Astrocyte (in vitro differentiated cells and primary cell): ENCODE results near the gene PARD3B. TPM values are rescaled to one million over a fixed set of nuclear protein-coding genes. Genes with fewer than 3 reads are reported as not detected.

Experiments
- DNase-seq: peaks from one replicate; pipeline ENCODE4 v3.0.0-alpha.2; 2010; ENCODE audit warnings: low read depth
- FAIRE-seq: peaks from 2 replicates; lab custom pipeline; 2011; peaks lifted over from hg19 to GRCh38; lab: Jason Lieb, UNC
- H2AFZ ChIP-seq: 2 replicates; pipeline ENCODE4 v1.6.0; 2012; ENCODE audit warnings: low read depth, low read length, inconsistent platforms
- H3K27ac ChIP-seq: 2 replicates; pipeline ENCODE4 v1.5.1; 2011; ENCODE audit warnings: low read depth, low read length, inconsistent platforms
- H3K27me3 ChIP-seq: 2 replicates; pipeline ENCODE4 v1.6.0; 2011; ENCODE audit warnings: low read length, inconsistent platforms; ENCODE audit not compliant: insufficient read depth
- H3K36me3 ChIP-seq: 2 replicates; pipeline ENCODE4 v1.5.1; 2011; ENCODE audit warnings: low read length, inconsistent platforms; ENCODE audit not compliant: insufficient read depth
- H3K4me1 ChIP-seq: 2 replicates; pipeline ENCODE4 v1.5.1; 2011; ENCODE audit warnings: low read length, inconsistent platforms; ENCODE audit not compliant: insufficient read depth
- H3K4me2 ChIP-seq: 2 replicates; pipeline ENCODE4 v1.6.0; 2012; ENCODE audit warnings: low read length, inconsistent platforms
- H3K4me3 ChIP-seq: 2 replicates; pipeline ENCODE4 v1.5.1; 2011; ENCODE audit warnings: low read depth, mild to moderate bottlenecking, low read length, inconsistent platforms; ENCODE audit not compliant: insufficient read depth
- H3K79me2 ChIP-seq: 2 replicates; pipeline ENCODE4 v1.6.0; 2012; ENCODE audit warnings: mild to moderate bottlenecking, low read length, inconsistent platforms; ENCODE audit not compliant: insufficient read depth
- H3K9ac ChIP-seq: 2 replicates; pipeline ENCODE4 v1.6.0; 2012; ENCODE audit warnings: mild to moderate bottlenecking, low read length, inconsistent platforms
- H3K9me3 ChIP-seq: 2 replicates; pipeline ENCODE4 v1.5.1; 2012; ENCODE audit warnings: low read depth, mild to moderate bottlenecking, low read length, inconsistent platforms; ENCODE audit not compliant: insufficient read depth
- H4K20me1 ChIP-seq: 2 replicates; pipeline ENCODE4 v1.6.0; 2012; ENCODE audit warnings: low read length, inconsistent platforms; ENCODE audit not compliant: insufficient read depth
- H3K27ac Mint-ChIP-seq: one replicate; pipeline ENCODE4 v1.8.0; 2021; ENCODE audit warnings: mild to moderate bottlenecking, mixed read lengths; ENCODE audit not compliant: unreplicated experiment
- H3K27me3 Mint-ChIP-seq: one replicate; pipeline ENCODE4 v1.8.0; 2021; ENCODE audit warnings: low read depth, mixed read lengths; ENCODE audit not compliant: unreplicated experiment
- H3K36me3 Mint-ChIP-seq: one replicate; pipeline ENCODE4 v1.8.0; 2021; ENCODE audit warnings: low read depth, mixed read lengths; ENCODE audit not compliant: unreplicated experiment
- H3K4me1 Mint-ChIP-seq: one replicate; pipeline ENCODE4 v1.8.0; 2021; ENCODE audit warnings: low read depth, mixed read lengths; ENCODE audit not compliant: unreplicated experiment
- H3K4me3 Mint-ChIP-seq: one replicate; pipeline ENCODE4 v1.8.0; 2021; ENCODE audit warnings: mild to moderate bottlenecking, moderate library complexity, mixed read lengths; ENCODE audit not compliant: unreplicated experiment
- H3K9me3 Mint-ChIP-seq: one replicate; pipeline ENCODE4 v1.8.0; 2021; ENCODE audit warnings: mild to moderate bottlenecking, mixed read lengths; ENCODE audit not compliant: unreplicated experiment
- CTCF ChIP-seq: IDR thresholded peaks from 2 replicates; pipeline ENCODE4 v1.5.1; 2011; ENCODE audit warnings: low read depth, mild to moderate bottlenecking, inconsistent platforms, low read length, moderate library complexity; ENCODE audit not compliant: insufficient read depth
- EZH2 ChIP-seq: IDR thresholded peaks from 2 replicates; pipeline ENCODE4 v1.6.1; 2012; ENCODE audit warnings: mild to moderate bottlenecking, low read length, inconsistent platforms; ENCODE audit not compliant: insufficient read depth
- total RNA-seq: library from RNA; stranded (reverse); gene quantifications from 2 replicates; pipeline ENCODE4 v1.2.1, GENCODE V29; 2021

PARD3B gene
- total RNA-seq, 1 donor from 2014 or later = 6.5 TPM

DNA sequence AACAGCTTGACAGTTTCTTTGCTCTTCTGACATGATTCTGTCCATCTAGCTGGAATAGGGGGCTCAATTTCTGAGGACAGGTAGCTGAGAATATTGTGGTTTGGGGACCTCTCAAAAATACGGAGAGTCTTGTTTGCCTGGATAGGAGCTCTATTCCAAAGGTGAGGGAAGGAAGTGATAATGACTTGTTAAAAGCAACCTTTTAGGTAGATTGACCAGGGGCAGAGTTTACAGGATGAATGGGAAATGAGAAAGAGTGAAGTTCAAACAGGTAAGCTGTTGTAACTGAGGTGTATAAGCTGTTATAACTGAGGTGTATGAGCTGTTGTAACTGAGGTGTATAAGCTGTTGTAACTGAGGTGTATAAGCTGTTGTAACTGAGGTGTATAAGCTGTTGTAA lies 25.1 kb downstream of the PARD3B start:
- Mint-ChIP-seq H3K36me3 (no peaks in the 10 kb centered on the region), H3K4me1 (no peaks in the 10 kb centered on the region), H3K4me3 (no peak overlapping the region), H3K27ac (no peak overlapping the region), H3K27me3 (no peaks in the 10 kb centered on the region), H3K9me3 (no peaks in the 10 kb centered on the region)
- H3K27ac ChIP-seq = no peak overlapping the region
- H3K27me3 ChIP-seq = no peaks in the 10 kb centered on the region
- H2AFZ ChIP-seq = no peak overlapping the region
- DNase-seq (no peak), FAIRE-seq (no peak)
- no peaks in the 10 kb centered on the region for H4K20me1 ChIP-seq
- no peak overlapping the region for H3K4me2 ChIP-seq
- no peaks in the 10 kb centered on the region for H3K4me1 ChIP-seq
- H3K79me2 ChIP-seq = no peaks in the 10 kb centered on the region
- H3K9ac ChIP-seq = no peak overlapping the region
- no peak overlapping the region for H3K4me3 ChIP-seq
- no peaks in the 10 kb centered on the region for H3K36me3 ChIP-seq
- TF ChIP-seq EZH2 (no peak), CTCF (no peak)
- H3K9me3 ChIP-seq = no peaks in the 10 kb centered on the region

- H3K79me2 ChIP-seq = no peaks in the 10 kb centered on the region
- FAIRE-seq (no peak), DNase-seq (no peak)
- H3K36me3 ChIP-seq = no peaks in the 10 kb centered on the region
- Mint-ChIP-seq H3K4me1 (no peaks in the 10 kb centered on the region), H3K4me3 (no peak overlapping the region), H3K36me3 (no peaks in the 10 kb centered on the region), H3K27me3 (no peaks in the 10 kb centered on the region), H3K9me3 (no peaks in the 10 kb centered on the region), H3K27ac (no peak overlapping the region)
- H3K4me1 ChIP-seq = no peaks in the 10 kb centered on the region
- no peak overlapping the region for H3K9ac ChIP-seq
- no peak overlapping the region for H3K4me2 ChIP-seq
- H3K27me3 ChIP-seq = no peaks in the 10 kb centered on the region
- H3K27ac ChIP-seq = no peak overlapping the region
- no peak overlapping the region for H2AFZ ChIP-seq
- TF ChIP-seq EZH2 (no peak), CTCF (no peak)
- no peaks in the 10 kb centered on the region for H4K20me1 ChIP-seq
- H3K4me3 ChIP-seq = no peak overlapping the region
- no peaks in the 10 kb centered on the region for H3K9me3 ChIP-seq
These were observed 25.8 kb downstream of the PARD3B start for GRCh38 chr2:204571041-204571440.

DNA sequence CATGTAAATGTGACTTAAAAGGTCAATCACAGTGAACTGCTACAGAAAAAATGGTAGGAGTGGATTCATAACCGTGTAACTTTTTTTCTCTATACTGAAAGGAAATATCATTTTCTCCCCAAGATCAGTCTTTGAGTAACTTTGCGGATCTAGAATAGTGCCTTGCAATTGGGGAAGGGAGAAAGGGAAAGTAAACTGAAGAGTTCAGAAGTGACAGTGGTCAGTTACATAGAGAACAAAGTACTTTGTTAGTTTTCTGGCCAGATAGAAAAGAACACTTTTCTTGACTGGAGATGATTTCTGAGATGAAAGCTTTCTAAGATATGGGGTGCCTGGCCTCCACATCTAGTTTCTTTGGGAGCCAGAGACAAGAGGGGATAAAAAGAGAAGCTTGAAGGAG lies 26.6 kb downstream of the PARD3B start:
- Mint-ChIP-seq H3K27ac (no peak overlapping the region), H3K4me3 (no peak overlapping the region), H3K36me3 (no peaks in the 10 kb centered on the region), H3K9me3 (no peaks in the 10 kb centered on the region), H3K4me1 (peaks cover 3% of the 10 kb centered on the region), H3K27me3 (no peaks in the 10 kb centered on the region)
- Histone ChIP-seq H3K36me3 (no peaks in the 10 kb centered on the region), H3K4me1 (no peaks in the 10 kb centered on the region), H3K79me2 (no peaks in the 10 kb centered on the region), H3K4me2 (no peak overlapping the region), H3K9ac (no peak overlapping the region), H3K9me3 (no peaks in the 10 kb centered on the region), H3K27me3 (no peaks in the 10 kb centered on the region), H3K4me3 (no peak overlapping the region), H3K27ac (no peak overlapping the region), H4K20me1 (no peaks in the 10 kb centered on the region), H2AFZ (no peak overlapping the region)
- TF ChIP-seq CTCF (no peak), EZH2 (no peak)
- peak; percentile 55 for FAIRE-seq
- DNase-seq = no peak
